Fibroblast of lung (primary cell): ENCODE measurements around the gene OST4.

Experiments
- EZH2 ChIP-seq: IDR thresholded peaks from 2 replicates; pipeline ENCODE4 v1.5.1; 2012; ENCODE audit warnings: low read length, control low read depth, mild to moderate bottlenecking; ENCODE audit errors: missing control alignments
- TF ChIP-seq, protein P1 (sequence below), 2 donors: IDR thresholded peaks in 1 of 2; conservative IDR thresholded peaks in 1 of 2; 1 replicate in 1 of 2; 2 replicates in 1 of 2; pipeline ENCODE4 v1.5.1; 2011 to 2012; ENCODE audit warnings: low read length in 2 of 2, control low read depth in 1 of 2, inconsistent platforms in 1 of 2, low read depth in 1 of 2, mild to moderate bottlenecking in 1 of 2

GRCh38 chr2:27102329-27102728 is 30.9 kb upstream of the OST4 start:
- TF ChIP-seq, protein P1, sequence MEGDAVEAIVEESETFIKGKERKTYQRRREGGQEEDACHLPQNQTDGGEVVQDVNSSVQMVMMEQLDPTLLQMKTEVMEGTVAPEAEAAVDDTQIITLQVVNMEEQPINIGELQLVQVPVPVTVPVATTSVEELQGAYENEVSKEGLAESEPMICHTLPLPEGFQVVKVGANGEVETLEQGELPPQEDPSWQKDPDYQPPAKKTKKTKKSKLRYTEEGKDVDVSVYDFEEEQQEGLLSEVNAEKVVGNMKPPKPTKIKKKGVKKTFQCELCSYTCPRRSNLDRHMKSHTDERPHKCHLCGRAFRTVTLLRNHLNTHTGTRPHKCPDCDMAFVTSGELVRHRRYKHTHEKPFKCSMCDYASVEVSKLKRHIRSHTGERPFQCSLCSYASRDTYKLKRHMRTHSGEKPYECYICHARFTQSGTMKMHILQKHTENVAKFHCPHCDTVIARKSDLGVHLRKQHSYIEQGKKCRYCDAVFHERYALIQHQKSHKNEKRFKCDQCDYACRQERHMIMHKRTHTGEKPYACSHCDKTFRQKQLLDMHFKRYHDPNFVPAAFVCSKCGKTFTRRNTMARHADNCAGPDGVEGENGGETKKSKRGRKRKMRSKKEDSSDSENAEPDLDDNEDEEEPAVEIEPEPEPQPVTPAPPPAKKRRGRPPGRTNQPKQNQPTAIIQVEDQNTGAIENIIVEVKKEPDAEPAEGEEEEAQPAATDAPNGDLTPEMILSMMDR (conservative IDR thresholded peaks at IDR 0.05 in 1 of 2, IDR thresholded peaks at IDR 0.05 in 1 of 2; ENCODE audit: low read depth in 1 of 2, low read length in 2 of 2), result no peak
- TF ChIP-seq EZH2, result no peak
